ENCODE results near the gene NEDD4.
"Not testable (repeated sequence)": the region's sequence is repeated elsewhere in the genome, so short reads cannot be mapped to it uniquely, and the experiment has no call there.

NEDD4 gene

DNA sequence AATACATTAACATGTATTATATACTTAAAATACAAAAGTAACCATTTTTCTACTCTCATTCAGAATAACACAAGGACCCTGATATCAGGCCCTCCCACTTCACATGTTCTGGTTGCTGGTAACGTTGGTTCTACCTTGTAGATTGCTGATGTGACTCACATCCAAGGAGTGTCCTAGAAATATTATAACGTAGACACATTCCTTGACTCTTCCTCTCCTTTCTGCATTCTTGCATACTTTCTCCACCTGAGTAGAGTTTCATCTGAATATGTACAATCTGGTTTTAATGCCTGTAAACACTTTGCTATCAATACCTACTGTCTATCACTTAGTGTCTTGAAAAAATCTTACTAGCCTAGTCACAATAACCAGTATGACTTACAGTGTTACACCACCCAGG is 35.0 kb upstream of the NEDD4 start:
- H3K9me3 ChIP-seq (ENCODE audit: control insufficient read depth, low read length) = no peaks in the 10 kb centered on the region
- H3K36me3 ChIP-seq (ENCODE audit: control insufficient read depth in 1 of 2, insufficient read depth in 2 of 2, low read depth in 1 of 2, low read length in 2 of 2) = no peaks in the 10 kb centered on the region
- DNase-seq = no peak
- no peak overlapping the region for H4K8ac ChIP-seq (ENCODE audit: low read length)
- H3K4ac ChIP-seq (ENCODE audit: low read depth in 1 of 2, low read length in 2 of 2) = no peak overlapping the region
- no peaks in the 10 kb centered on the region for H3K79me1 ChIP-seq (replicated peaks; ENCODE audit: low read length, poor library complexity, severe bottlenecking)
- WGBS = 85% methylated on average over 2 of the region's 2 CpGs
- H2AK5ac ChIP-seq (ENCODE audit: low read length, severe bottlenecking) = no peak overlapping the region
- H4K91ac ChIP-seq (ENCODE audit: low read length) = no peak overlapping the region
- no peak overlapping the region for H2BK12ac ChIP-seq (ENCODE audit: low read length in 2 of 2)
- H3K9ac ChIP-seq (ENCODE audit: low read length) = no peak overlapping the region
- H2AFZ ChIP-seq (ENCODE audit: low read depth, low read length) = no peak overlapping the region
- H3K27ac ChIP-seq (ENCODE audit: low read length, poor library complexity, severe bottlenecking) = no peak overlapping the region
- H3K4me3 ChIP-seq (ENCODE audit: insufficient read depth in 1 of 2, low read depth in 1 of 2, low read length in 2 of 2) = no peak overlapping the region
- H3K4me2 ChIP-seq (ENCODE audit: low read length, poor library complexity, severe bottlenecking) = no peak overlapping the region
- no peak overlapping the region for H2BK15ac ChIP-seq (ENCODE audit: low read depth, poor library complexity, severe bottlenecking)
- no peak overlapping the region for H3K23ac ChIP-seq (ENCODE audit: low read length in 2 of 2)
- no peak overlapping the region for H2BK5ac ChIP-seq (ENCODE audit: low read depth, low read length, poor library complexity, severe bottlenecking)
- H3K18ac ChIP-seq (ENCODE audit: low read depth in 1 of 2, low read length in 2 of 2) = no peak overlapping the region
- no peak overlapping the region for H3K14ac ChIP-seq (ENCODE audit: low read length in 2 of 2)
- no peaks in the 10 kb centered on the region for H3K4me1 ChIP-seq (ENCODE audit: control insufficient read depth, insufficient read depth, low read depth, low read length)
- no peak overlapping the region for H2BK120ac ChIP-seq (ENCODE audit: low read depth, low read length)
- no peaks in the 10 kb centered on the region for H3K27me3 ChIP-seq (ENCODE audit: control insufficient read depth in 1 of 2, insufficient read depth in 1 of 2, low read length in 2 of 2)

DNA sequence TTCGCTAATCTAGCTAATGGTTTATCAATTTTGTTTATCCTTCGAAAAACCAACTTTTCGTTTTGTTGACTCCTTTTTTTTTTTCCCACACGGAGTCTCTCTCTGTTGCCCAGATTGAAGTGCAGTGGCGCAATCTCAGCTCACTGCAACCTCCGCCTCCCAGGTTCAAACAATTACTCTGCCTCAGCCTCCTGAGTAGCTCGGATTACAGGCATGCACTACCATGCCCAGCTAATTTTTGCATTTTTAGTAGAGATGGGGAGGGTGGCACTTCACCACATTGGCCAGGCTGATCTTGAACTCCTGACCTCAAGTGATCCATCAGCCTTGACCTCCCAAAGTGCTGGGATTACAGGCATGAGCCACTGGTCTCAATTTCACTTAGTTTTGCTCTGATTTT is 29.7 kb upstream of the NEDD4 start:
- not testable (repeated sequence) for H4K8ac ChIP-seq (ENCODE audit: low read length); H3K9me3 ChIP-seq (ENCODE audit: control insufficient read depth, low read length); H3K18ac ChIP-seq (ENCODE audit: low read depth in 1 of 2, low read length in 2 of 2); H3K4me2 ChIP-seq (ENCODE audit: low read length, poor library complexity, severe bottlenecking); DNase-seq; H3K36me3 ChIP-seq (ENCODE audit: control insufficient read depth in 1 of 2, insufficient read depth in 2 of 2, low read depth in 1 of 2, low read length in 2 of 2); H3K4me1 ChIP-seq (ENCODE audit: control insufficient read depth, insufficient read depth, low read depth, low read length); H2BK15ac ChIP-seq (ENCODE audit: low read depth, poor library complexity, severe bottlenecking); H3K9ac ChIP-seq (ENCODE audit: low read length); H2BK5ac ChIP-seq (ENCODE audit: low read depth, low read length, poor library complexity, severe bottlenecking); H3K4me3 ChIP-seq (ENCODE audit: insufficient read depth in 1 of 2, low read depth in 1 of 2, low read length in 2 of 2); H2AK5ac ChIP-seq (ENCODE audit: low read length, severe bottlenecking); H3K23ac ChIP-seq (ENCODE audit: low read length in 2 of 2); H3K79me1 ChIP-seq (replicated peaks; ENCODE audit: low read length, poor library complexity, severe bottlenecking); H3K14ac ChIP-seq (ENCODE audit: low read length in 2 of 2); H2AFZ ChIP-seq (ENCODE audit: low read depth, low read length); H3K4ac ChIP-seq (ENCODE audit: low read depth in 1 of 2, low read length in 2 of 2); H3K27ac ChIP-seq (ENCODE audit: low read length, poor library complexity, severe bottlenecking); H2BK120ac ChIP-seq (ENCODE audit: low read depth, low read length); H4K91ac ChIP-seq (ENCODE audit: low read length); H3K27me3 ChIP-seq (ENCODE audit: control insufficient read depth in 1 of 2, insufficient read depth in 1 of 2, low read length in 2 of 2); H2BK12ac ChIP-seq (ENCODE audit: low read length in 2 of 2)
- 96% methylated on average over 6 of the region's 7 CpGs for WGBS

DNA sequence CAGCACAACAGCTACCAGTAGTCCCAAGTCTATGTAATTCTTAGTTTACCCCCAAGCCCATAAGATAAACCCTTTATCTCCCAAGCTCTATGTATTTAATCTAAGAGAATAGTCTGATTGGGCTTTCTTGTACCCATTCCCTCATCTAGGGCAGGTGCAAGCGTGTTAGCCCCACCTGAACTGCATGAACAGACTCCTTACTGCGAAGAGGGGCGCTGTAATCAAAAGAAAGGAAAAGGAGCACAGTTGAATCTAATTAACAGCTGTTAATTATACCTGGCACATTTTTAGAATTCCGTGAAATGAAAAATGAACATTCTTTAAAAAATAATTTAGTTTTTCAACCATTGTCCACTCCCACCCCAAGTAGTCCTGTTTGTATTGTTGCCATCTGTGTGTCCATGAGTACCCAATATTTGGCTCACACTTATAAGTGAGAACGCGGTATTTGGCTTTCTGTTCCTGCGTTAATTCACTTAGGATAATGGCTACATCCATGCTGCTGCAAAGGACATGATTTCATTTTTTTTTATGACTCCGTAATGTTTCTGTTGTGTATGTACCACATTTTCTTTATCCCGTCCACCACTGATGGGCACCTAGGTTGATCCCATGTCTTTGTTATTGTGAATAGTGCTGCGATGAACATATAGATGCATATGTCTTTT is 26.5 kb upstream of the NEDD4 start:
- H3K4me1 ChIP-seq (ENCODE audit: control insufficient read depth, insufficient read depth, low read depth, low read length) = no peaks in the 10 kb centered on the region

DNA sequence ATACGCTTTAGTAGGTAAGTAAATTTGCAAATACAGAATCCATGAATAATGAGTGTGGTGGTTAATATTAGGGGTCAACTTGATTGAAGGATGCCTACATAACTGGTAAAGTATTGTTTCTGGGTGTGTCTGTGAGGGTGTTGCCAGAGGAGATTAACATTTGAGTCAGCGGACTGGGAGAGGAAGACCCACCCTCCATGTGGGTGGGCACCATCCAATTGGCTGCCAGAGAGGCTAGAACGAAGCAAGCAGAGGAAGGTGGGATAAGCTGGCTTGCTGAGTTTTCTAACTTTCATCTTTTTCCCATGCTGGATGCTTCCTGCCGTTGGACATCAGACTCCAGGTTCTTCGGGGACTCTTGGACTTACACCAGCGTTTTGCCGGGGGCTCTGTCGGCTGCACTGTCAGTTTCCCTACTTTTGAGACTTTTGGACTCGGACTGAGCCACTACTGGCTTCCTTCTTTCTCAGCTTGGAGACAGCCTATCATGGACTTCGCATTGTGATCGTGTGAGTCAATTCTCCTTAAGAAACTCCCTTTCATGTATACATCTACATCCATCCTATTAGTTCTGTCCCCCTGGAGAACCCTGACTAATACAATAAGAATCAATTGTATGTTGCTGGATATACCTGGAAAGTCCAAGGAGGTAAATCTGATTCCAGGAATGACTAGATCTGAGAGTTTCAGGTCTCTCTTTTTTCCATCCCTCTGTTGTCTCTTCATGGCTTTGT is 25.8 kb upstream of the NEDD4 start:
- Histone ChIP-seq H3K4me2 (ENCODE audit: low read length, poor library complexity, severe bottlenecking) (no peak overlapping the region), H4K8ac (ENCODE audit: low read length) (no peak overlapping the region), H3K4me1 (ENCODE audit: control insufficient read depth, insufficient read depth, low read depth, low read length) (no peaks in the 10 kb centered on the region), H3K4me3 (ENCODE audit: insufficient read depth in 1 of 2, low read depth in 1 of 2, low read length in 2 of 2) (no peak overlapping the region), H3K9me3 (ENCODE audit: control insufficient read depth, low read length) (peaks cover 2% of the 10 kb centered on the region), H3K23ac (ENCODE audit: low read length in 2 of 2) (no peak overlapping the region), H2BK12ac (ENCODE audit: low read length in 2 of 2) (no peak overlapping the region), H3K18ac (ENCODE audit: low read depth in 1 of 2, low read length in 2 of 2) (no peak overlapping the region), H3K14ac (ENCODE audit: low read length in 2 of 2) (no peak overlapping the region), H3K79me1 (replicated peaks; ENCODE audit: low read length, poor library complexity, severe bottlenecking) (no peaks in the 10 kb centered on the region), H3K4ac (ENCODE audit: low read depth in 1 of 2, low read length in 2 of 2) (no peak overlapping the region), H3K36me3 (ENCODE audit: control insufficient read depth in 1 of 2, insufficient read depth in 2 of 2, low read depth in 1 of 2, low read length in 2 of 2) (no peaks in the 10 kb centered on the region), H2BK15ac (ENCODE audit: low read depth, poor library complexity, severe bottlenecking) (no peak overlapping the region), H3K27me3 (ENCODE audit: control insufficient read depth in 1 of 2, insufficient read depth in 1 of 2, low read length in 2 of 2) (no peaks in the 10 kb centered on the region), H2AK5ac (ENCODE audit: low read length, severe bottlenecking) (no peak overlapping the region), H3K27ac (ENCODE audit: low read length, poor library complexity, severe bottlenecking) (no peak overlapping the region), H2BK5ac (ENCODE audit: low read depth, low read length, poor library complexity, severe bottlenecking) (no peak overlapping the region), H2AFZ (ENCODE audit: low read depth, low read length) (peak overlapping the region; percentile 24), H4K91ac (ENCODE audit: low read length) (no peak overlapping the region), H2BK120ac (ENCODE audit: low read depth, low read length) (no peak overlapping the region), H3K9ac (ENCODE audit: low read length) (no peak overlapping the region)
- no peak for DNase-seq
- 92% methylated on average over 11 of the region's 11 CpGs for WGBS

More for the DNA sequence above, 26.5 kb upstream of the NEDD4 start:
- H3K36me3 ChIP-seq (ENCODE audit: control insufficient read depth in 1 of 2, insufficient read depth in 2 of 2, low read depth in 1 of 2, low read length in 2 of 2) = no peaks in the 10 kb centered on the region
- H3K4me3 ChIP-seq (ENCODE audit: insufficient read depth in 1 of 2, low read depth in 1 of 2, low read length in 2 of 2) = no peak overlapping the region
- H2BK12ac ChIP-seq (ENCODE audit: low read length in 2 of 2) = no peak overlapping the region
- H3K27me3 ChIP-seq (ENCODE audit: control insufficient read depth in 1 of 2, insufficient read depth in 1 of 2, low read length in 2 of 2) = no peaks in the 10 kb centered on the region
- no peak overlapping the region for H2BK15ac ChIP-seq (ENCODE audit: low read depth, poor library complexity, severe bottlenecking)
- H3K4me2 ChIP-seq (ENCODE audit: low read length, poor library complexity, severe bottlenecking) = no peak overlapping the region
- H3K79me1 ChIP-seq (replicated peaks; ENCODE audit: low read length, poor library complexity, severe bottlenecking) = no peaks in the 10 kb centered on the region
- H3K18ac ChIP-seq (ENCODE audit: low read depth in 1 of 2, low read length in 2 of 2) = no peak overlapping the region
- H3K27ac ChIP-seq (ENCODE audit: low read length, poor library complexity, severe bottlenecking) = no peak overlapping the region
- H2AFZ ChIP-seq (ENCODE audit: low read depth, low read length) = no peak overlapping the region
- no peak overlapping the region for H2BK120ac ChIP-seq (ENCODE audit: low read depth, low read length)
- no peak overlapping the region for H3K14ac ChIP-seq (ENCODE audit: low read length in 2 of 2)
- DNase-seq = no peak
- no peaks in the 10 kb centered on the region for H3K9me3 ChIP-seq (ENCODE audit: control insufficient read depth, low read length)
- H2AK5ac ChIP-seq (ENCODE audit: low read length, severe bottlenecking) = no peak overlapping the region
- H3K4ac ChIP-seq (ENCODE audit: low read depth in 1 of 2, low read length in 2 of 2) = no peak overlapping the region
- H2BK5ac ChIP-seq (ENCODE audit: low read depth, low read length, poor library complexity, severe bottlenecking) = no peak overlapping the region
- H4K8ac ChIP-seq (ENCODE audit: low read length) = no peak overlapping the region
- H3K9ac ChIP-seq (ENCODE audit: low read length) = no peak overlapping the region
- H3K23ac ChIP-seq (ENCODE audit: low read length in 2 of 2) = no peak overlapping the region
- WGBS = 95% methylated on average over 8 of the region's 10 CpGs
- no peak overlapping the region for H4K91ac ChIP-seq (ENCODE audit: low read length)

Measured in mesenchymal stem cell (in vitro differentiated cells and primary cell).